Neural cell (in vitro differentiated cells): ENCODE measurements around the gene HLTF.

Experiments used
- EP300 ChIP-seq: fragments of 450-650 bp; conservative IDR thresholded peaks from 2 replicates; pipeline ENCODE4 v1.6.1; 2014; ENCODE audit warnings: antibody characterized with exemption, mild to moderate bottlenecking, moderate library complexity; ENCODE audit not compliant: poor library complexity, severe bottlenecking
- MXI1 ChIP-seq: fragments of 450-650 bp; conservative IDR thresholded peaks from 2 replicates; pipeline ENCODE4 v1.6.1; 2014; ENCODE audit warnings: antibody characterized with exemption, mild to moderate bottlenecking; ENCODE audit not compliant: poor library complexity, severe bottlenecking
- POLR2AphosphoS5 ChIP-seq: IDR thresholded peaks from 2 replicates; pipeline ENCODE4 v1.6.1; 2012
- SMC3 ChIP-seq: fragments of 450-650 bp; conservative IDR thresholded peaks from 2 replicates; pipeline ENCODE4 v1.6.1; 2014; ENCODE audit warnings: antibody characterized with exemption, mild to moderate bottlenecking, moderate library complexity; ENCODE audit not compliant: poor library complexity
- TAF1 ChIP-seq: IDR thresholded peaks from 2 replicates; pipeline ENCODE4 v1.6.1; 2012; ENCODE audit warnings: low read depth
- TF ChIP-seq, protein P1 (sequence below): fragments of 450-650 bp; IDR thresholded peaks from 2 replicates; pipeline ENCODE4 v1.5.1; 2014; ENCODE audit warnings: antibody characterized with exemption, mild to moderate bottlenecking, moderate library complexity; ENCODE audit not compliant: poor library complexity, severe bottlenecking

DNA sequence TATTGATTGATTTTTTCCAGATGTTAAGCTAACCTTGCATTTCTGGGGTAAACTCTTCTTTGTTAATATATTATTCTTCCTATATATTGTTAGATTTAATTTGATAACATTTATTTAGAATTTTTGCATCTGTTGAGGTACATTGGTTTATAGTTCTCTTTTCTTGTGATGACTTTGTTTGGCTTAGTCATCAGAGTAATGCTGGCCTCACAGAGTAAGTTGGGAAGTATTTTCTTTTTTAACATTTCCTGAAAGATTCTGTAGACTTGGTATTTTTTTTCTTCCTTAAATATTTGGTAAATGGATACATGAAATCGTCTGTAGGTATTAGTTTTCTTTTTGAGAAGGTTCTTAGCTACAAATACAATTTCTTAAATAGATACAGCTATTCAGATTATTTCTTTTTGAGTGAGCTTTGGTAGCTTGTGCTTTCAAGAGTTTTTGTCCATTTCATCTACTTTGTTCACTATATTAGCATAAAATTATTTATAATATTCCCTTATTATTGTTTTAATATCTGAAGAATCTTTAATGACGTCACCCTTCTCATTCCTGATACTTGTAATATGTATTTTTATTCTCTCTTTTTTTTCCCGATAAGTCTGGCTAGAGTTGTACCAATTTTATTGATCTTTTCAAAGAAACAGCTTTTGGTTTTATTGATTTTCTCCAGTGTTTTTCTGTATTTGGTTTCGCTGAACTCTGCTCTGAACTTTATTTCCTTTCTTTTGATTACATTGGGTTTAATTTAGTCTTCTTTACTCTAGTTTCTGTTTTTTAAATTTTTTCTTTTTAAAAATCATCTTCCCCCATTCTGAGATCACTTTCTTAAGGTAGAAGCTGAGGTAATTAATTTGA is 36.6 kb upstream of the HLTF start:
- TF ChIP-seq, protein P1, sequence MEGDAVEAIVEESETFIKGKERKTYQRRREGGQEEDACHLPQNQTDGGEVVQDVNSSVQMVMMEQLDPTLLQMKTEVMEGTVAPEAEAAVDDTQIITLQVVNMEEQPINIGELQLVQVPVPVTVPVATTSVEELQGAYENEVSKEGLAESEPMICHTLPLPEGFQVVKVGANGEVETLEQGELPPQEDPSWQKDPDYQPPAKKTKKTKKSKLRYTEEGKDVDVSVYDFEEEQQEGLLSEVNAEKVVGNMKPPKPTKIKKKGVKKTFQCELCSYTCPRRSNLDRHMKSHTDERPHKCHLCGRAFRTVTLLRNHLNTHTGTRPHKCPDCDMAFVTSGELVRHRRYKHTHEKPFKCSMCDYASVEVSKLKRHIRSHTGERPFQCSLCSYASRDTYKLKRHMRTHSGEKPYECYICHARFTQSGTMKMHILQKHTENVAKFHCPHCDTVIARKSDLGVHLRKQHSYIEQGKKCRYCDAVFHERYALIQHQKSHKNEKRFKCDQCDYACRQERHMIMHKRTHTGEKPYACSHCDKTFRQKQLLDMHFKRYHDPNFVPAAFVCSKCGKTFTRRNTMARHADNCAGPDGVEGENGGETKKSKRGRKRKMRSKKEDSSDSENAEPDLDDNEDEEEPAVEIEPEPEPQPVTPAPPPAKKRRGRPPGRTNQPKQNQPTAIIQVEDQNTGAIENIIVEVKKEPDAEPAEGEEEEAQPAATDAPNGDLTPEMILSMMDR = no peak
- TF ChIP-seq TAF1 = no peak
- no peak for TF ChIP-seq POLR2AphosphoS5
- TF ChIP-seq SMC3 = no peak
- TF ChIP-seq MXI1 = no peak
- no peak for TF ChIP-seq EP300
